Endometrial microvascular endothelial cells (primary cell): Measurements from ENCODE around the gene NSD1. TPM values are rescaled to one million over a fixed set of nuclear protein-coding genes. Genes with fewer than 3 reads are reported as not detected.
"Not testable (repeated sequence)": the region's sequence is repeated elsewhere in the genome, so short reads cannot be mapped to it uniquely, and the experiment has no call there.

Source experiments
- in situ Hi-C: cut with HindIII; loops from 2 replicates; pipeline ENCODE4 v1.10.0; 2017; ENCODE audit warnings: low sequenced_read_pairs, low pct_unique_long_range_greater_than_20kb; ENCODE audit errors: inconsistent ontology term
- total RNA-seq: library from RNA; depleted of rRNA; stranded (reverse); fragments of >200 nt; gene quantifications from one replicate; pipeline ENCODE4 v1.2.3, GENCODE V29; 2015; ENCODE audit errors: inconsistent ontology term

NSD1 gene
- total RNA-seq, 1 donor from 2014 or later: 34.3 TPM

DNA sequence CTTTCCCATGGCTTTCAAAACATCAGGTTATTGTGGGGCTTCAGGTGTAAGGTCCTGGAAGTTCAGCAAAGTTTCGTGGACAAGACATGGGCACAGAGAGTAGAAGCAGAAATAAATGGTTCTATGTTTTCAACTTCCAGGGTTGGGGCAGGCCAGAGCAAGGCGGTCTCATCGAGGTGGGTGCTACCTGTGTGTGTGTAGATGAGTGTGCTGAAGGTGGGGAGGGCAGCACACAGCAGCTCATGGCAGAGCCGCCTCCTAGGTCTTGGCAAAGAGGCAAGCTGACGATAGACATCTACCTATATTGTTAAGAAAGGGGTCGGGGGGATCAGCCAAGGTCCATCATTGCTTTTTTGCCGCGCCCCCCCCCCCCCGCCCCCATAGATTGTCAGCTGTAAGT is 166.1 kb downstream of the NSD1 start:
- in situ Hi-C loops: no loop called here

DNA sequence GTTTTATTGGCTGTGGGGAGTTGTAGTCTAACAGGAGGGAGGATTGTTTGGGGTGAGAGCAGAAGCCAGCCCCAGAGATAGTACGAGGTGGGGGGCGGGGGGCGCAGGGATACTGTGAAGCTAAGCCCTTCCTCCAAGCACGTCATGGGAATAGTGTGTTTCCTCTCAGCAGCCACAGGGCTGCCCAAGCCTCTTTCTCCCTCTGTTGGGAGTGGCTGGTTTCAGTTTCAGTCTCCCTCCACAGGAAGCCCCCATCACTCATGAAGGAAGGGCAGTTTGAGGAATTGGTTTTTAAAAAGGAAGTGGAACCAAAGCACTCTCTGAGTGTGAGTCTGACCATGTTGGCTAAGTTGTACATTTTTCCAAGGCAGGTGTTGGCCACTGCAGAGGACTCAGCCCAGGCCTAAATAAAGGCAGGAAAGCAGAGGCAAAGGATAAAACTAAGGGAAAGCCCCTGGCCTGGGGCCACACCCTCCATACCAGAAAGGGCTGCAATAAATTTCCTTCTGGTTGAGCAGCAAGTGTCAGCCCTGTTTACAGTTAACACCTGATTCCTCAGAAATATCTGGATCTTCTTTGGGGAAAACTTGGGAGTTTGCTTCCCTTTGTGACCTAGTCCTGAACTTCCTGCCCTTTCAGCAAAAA is 166.8 kb downstream of the NSD1 start:
- in situ Hi-C loops: no loop called here

DNA sequence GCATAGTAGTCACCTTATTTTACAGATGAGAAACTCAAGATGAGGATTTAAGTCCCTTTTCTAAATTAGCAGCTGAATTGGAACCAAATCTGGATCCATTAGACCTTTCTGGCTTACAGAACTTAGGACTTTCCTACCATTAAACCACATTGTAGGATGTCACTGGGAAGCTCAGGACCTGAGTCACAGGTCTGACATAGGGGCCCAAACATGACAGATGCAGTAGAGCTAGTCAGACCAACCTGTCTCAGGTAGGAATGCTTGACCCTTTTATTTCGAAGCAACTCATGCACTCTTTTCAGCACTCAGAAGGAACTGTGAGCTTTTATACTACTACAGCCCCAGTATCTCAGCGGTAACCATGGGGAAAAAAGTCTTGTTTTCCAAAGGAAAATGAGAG is 167.4 kb downstream of the NSD1 start:
- in situ Hi-C loops: no loop called here

DNA sequence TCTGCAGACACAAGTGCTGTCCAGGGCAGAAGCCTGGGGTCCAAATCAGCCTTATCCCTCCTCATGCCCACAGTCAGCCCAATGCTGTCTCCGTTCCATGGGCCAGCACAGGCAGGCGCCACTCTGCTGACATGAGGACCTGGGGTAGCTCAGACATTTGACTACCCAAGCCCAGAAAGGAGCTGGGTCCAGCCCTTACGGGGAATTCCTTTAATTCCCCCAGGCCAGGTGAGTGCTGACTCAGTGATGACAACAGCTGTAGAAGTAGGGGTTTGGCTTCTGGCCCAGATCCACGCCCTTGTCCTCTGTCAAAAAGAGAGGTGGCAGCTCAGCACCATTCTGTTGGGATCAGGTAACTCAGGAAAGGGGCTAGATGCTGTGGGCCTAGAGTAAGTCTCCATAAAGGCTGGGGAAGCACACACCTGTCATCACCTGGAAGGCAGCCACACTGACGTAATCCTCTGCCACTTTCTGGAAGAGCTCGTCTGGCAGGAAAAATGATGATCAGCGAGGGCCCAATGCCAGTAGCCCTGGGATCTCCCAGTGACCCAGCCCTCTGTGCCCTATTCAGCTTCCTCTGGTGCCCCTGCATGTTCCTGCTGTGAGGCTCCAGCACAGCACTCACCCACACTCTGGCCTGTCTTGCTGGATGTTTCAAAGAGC is 168.1 kb downstream of the NSD1 start:
- in situ Hi-C loops: no loop called here

DNA sequence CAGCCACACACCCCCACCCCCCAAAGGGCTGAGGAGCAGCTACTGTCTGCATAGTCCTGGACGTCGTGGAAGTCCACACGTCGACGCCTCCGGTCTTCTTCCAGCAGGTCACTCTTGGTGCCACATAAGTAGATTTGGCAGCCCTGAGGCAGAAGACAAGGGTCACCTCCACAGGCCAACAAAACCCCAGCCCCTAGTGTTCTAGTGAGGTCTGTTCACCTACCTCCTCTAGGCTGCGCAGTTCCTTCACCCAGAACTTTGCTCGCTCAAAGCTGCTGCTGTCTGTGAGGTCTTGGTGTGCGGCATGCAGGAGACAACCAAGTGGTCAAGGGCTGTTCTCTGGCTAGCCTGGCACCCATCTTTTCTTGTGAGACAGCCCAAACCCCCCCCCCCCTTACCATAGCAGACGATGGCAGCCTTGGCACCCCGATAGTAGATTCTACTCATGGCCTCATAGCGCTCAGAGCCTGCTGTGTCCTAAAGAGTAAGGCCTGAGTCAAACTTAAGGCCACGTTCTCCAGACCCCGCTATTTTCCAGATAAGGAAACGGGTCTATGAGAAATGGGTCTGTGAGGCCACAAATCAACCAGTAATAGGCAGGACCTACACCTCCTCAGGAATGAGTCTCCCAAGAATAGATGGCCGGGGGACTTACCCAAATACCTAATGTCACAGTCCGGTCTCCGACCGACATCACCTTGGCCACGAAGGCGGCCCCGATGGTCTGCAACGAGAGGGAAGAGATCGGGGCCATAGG is 169.0 kb downstream of the NSD1 start:
- in situ Hi-C loops: no loop called here

DNA sequence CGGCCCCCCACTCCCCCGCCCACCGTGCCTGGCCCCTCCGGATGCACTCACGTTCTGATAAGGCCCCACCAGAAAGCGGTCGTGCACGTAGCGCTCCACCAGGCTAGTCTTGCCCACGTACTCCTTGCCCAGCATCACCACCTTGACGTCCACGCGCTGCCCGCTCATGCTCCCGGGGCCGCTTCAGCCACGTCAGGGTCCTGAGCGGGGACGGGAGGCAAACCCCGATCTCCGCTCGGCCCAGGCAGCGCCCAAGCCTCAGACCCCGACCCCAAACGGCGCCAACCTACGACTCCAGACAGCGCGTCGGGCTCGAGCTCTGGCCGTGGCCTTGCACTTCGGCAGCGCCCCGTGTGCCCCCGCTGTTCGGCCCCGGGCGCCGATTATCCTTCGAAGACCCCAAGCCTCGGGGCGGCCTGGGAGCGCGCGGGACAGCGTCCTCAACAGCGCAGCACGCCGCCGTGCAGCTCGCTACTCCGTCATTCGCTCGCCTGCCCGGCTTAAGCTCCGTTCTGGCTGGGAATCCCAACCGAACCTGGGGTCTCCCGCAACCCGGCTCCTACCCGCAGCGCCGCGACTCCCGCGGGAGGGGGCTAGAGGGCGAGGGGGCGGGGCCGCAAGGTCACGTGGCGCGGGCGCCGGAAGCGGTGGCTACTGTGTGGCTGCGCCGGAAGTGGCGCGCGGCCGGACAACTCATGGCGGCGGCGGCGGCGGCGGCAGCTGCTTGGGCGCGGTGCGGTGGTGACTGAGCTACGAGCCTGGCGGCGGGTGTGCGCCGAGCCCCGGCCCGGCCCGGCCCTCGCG is 169.8 kb downstream of the NSD1 start, which contains the start of the genes PRELID1 and RAB24:
Gene PRELID1 (plus strand): TSS at position 679 of the 804 bp plus-strand sequence. CDS start 187 bp downstream, outside the sequence.
Gene RAB24 (minus strand): TSS at position 599 of the 804 bp plus-strand sequence. CDS start 431 bp downstream, at position 168.
- in situ Hi-C loops: no loop called here

DNA sequence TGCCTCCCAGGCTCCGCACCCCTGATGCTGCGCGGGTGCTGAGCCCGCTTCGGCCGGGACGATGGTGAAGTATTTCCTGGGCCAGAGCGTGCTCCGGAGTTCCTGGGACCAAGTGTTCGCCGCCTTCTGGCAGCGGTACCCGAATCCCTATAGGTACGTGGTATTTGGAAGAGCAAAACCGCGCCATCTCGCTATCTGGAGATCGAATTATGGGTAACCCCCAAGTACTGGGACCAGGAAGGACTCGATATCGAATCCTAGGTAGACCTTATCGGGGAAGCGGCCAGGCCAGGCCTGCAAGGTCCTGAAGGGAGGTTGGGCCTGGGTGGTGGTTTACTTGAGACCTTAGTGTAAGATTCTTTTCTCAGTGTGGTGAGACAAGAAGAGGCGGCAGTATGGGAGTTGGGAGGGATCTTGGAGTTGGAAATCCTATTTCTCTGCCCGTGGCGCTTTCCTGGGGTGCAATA is 170.4 kb downstream of the NSD1 start:
- in situ Hi-C loops: no loop called here

DNA sequence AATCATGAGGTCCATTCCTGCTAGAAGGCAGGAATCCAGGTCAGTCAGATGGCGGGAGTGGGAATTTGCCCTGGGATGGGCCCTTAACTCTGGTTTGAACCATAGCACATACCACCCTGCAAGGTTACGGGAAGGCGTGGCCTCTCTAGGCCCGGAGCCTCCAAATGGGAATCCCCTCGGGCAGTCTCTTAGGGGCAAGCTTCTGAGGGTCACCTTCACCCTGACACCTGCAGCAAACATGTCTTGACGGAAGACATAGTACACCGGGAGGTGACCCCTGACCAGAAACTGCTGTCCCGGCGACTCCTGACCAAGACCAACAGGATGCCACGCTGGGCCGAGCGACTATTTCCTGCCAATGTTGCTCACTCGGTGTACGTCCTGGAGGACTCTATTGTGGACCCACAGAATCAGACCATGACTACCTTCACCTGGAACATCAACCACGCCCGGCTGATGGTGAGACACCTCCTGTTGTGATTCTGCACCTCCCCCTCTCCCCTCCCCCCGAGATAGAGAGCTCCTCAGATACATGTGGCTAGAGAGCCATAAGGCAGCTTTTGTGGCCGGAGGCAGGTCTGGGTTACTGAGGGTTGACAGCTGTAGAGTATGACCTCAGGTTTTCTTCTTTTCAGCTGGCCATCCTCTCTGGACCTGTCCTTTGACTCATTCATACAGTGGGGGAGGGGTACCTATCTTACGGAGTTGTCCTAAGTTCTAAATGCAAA is 171.0 kb downstream of the NSD1 start:
- in situ Hi-C loops: no loop called here

DNA sequence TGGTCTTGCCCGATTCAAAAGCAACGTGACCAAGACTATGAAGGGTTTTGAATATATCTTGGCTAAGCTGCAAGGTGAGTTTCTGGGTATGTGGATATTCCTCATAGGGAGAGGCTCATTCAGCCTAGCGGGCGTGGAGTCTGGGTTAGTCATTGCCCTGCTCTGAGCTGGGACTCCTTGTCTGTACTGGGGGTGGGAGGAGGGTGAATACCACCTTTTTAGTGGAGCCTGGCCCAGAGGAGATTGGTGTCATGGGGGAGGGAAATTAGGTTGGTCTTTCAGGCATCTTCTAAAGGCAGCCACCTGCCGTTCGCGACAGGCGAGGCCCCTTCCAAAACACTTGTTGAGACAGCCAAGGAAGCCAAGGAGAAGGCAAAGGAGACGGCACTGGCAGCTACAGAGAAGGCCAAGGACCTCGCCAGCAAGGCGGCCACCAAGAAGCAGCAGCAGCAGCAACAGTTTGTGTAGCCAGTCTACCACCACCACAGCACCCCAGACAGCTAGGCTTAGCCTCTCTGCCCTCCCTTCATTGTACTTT is 172.6 kb downstream of the NSD1 start:
- in situ Hi-C loops: not testable (repeated sequence)

DNA sequence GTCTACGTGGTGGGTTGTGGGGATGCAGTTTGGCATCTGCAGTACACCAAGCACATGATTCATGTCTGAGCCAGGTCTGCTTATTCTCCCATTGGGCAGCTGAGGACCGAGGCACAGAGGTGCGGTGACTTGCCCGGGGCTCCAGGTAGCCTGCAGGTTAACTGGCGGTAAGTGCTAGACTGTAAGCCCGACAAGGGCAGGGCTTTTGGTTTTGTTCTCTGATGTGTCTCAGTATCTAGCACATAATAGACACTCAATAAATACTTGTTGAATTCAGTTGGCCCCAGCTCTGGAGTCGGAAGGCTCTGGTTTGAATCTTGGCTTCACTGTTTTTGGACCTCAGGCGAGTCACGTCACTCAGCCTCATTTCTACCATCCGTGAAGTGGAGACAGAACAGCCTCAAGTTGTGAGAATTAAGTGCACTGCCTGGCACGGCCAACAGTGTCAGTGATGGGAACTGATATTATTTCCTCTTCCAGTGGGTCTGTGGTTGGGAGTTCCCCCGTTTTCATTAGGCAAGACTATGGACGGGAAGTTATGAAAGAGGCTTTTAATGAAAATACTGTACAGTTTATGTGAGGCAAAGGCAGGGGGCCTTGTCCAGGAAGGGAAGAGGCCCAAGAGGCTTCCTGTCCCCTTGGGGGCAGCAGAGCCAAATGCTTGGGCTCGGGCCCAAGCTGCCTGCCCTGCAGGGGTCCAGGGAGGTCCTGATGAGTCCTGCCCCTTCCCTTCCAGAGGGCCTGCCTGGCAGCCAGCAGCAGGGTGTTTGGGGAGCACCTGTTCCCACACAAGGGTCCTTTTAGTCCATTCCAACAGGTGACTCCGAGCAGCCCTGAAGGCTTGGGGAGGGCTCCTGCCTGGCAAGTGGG is 173.3 kb downstream of the NSD1 start:
- in situ Hi-C loops: no loop called here

DNA sequence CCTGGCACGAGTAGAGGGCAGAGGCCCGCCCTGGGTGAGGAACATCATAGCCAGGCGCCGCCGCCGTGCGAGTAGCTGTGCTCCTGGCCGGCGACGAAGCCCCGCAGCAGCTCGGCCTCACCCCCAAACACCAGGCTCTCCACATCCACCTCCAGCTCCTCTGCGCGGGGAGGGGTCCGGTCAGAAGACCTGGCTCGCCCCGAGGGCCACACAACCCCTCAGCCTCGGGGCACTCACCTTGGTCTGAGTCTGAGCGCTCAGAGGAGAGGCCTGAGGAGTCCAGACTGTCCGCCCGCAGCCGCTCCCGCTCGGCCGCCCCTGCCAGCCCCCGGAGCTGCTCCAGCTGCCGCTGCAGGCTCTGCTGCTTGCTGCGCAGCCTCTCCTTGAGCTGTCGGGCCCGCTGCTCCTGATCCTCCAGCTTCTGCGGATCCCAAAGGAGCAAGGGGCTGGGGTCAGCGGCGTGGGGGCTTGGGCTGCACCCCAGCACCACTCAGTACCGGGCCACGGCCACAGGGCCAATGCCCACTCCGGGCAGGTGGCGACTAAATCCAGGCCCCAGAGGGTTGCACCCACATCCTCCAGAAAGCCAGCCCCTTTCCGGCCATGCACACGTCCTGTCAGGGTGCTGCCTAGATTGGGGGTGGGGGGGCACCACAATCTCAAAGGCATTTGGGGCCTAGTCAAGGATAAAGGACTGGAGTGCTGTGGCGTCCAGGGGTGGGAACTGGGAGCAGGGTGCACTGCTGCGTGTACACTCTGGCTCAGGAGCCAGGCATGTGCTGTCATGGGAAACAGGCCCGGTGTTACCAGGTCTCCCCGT is 174.2 kb downstream of the NSD1 start:
- in situ Hi-C loops: no loop called here

DNA sequence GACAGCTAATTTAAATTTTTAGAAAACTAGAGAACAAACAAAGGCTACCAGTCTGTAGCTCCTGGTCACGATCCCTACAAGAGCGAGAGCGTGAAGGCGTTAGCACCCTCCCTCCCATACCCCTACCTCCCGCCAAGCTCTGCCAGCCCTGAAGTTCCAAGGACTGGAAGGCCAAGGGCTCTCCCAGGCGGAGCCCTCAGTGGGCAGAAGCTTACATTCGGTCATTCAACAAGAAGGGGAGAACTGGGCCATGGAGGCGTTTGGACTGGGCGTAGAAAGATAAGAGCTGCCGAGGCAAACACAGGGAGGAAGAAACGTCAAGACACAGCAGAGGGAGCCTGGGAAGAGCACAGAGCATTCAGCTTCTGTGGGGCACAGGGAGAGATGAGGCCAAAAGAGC is 175.2 kb downstream of the NSD1 start:
- in situ Hi-C loops: no loop called here

DNA sequence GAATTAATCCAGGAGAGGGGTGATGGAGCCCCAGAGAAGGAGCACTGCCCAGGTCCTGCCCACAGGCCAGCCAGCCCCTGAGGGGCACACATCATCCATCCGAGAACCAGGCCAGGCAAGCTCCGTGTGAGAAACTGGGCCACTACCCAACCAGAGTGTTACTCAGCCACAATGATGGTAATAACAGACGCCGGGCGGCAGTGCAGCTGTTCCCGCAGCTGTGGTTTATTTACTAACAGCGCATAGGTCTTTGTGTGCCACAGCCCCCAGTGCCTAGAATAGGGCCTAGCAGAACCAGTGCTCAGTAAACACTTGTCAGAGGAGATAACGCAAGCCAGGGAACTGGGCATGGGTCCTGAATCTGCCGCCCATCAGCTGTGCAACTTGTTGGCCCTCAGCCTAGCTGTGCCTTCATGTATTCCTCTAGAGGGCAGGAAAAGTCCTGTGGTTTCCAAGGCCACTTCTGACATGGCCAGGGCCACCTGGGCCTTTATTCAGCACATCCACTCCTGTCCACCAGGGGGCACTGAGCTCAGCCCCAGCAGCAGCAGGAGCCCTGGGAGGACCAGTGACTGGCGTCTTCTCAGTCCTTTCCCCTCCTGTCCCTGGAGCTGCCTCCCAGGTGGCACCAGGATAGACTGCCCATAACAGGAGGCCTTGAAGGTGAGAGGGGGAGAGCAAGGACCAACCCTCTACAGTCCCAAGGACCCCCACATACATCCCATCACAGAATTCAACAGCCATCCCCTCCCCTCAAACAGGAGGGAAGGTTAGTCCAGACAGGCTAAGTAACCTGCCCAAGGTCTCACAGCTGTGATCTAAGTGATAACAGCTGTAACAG is 176.0 kb downstream of the NSD1 start:
- in situ Hi-C loops: no loop called here

DNA sequence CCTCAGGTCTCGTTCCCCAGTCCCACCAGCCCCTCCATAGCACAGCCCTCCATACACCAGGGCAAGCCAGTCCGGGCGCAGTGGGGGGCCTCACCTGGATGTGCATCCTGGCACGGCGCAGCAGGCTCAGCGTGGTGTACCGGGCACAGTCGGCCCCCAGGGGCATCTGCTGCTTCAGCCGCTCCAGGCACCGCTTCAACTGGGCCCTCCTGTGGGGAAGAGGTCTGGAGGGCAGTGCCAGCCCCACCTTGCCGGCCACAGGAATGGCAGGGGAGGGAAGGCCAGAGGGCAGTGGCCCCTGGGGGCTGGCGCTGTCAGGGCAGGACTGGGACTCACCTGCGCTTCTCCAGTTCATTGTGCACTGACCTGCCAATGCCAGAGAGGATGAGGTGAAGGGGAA is 176.8 kb downstream of the NSD1 start:
- in situ Hi-C loops: no loop called here

DNA sequence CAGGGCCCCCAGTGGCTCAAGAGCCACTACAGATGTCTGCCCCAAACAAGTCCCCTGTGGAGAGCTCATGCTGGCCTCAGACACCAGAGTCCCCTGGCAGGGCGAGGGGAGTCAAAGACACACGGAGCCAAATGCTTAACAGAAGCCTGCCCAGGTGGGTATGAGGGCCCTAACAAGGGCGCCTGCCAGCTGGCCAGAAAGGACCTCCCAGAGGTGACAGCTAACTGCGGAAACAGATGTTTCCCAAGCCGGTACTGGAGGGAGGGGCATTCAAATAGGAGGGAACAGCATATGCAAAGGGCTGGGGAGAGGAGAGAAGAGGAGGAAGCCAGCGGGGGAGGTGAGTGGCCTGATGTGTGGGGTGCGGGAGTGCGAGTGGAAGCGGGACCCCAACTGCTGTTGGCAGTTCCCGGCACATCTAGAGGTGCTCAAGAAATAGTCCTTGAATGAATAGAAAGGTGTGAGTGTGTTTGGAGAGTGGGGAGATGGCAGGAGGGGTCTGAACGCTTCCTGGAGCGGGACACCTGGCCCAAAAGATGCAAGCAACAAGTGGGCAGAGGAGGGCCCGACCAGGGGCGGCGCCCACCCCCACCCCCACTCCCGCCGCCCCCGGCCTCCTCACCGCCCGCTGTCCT is 177.3 kb downstream of the NSD1 start:
- in situ Hi-C loops: no loop called here
